NCI-H1105 treated with DMSO at 0.1 percent for 48 hours (cell line): ENCODE data around the gene HINT1.
"Not testable (repeated sequence)": the region's sequence is repeated elsewhere in the genome, so short reads cannot be mapped to it uniquely, and the experiment has no call there.

Source experiments
- DNase-seq: peaks from one replicate; lab custom pipeline; 2025; lab: John Stamatoyannopoulos, UW

The HINT1 gene

GRCh38 chr5:131170540-131171275, 5.7 kb upstream of the HINT1 start, which contains the start of gene LYRM7:
TSS of gene LYRM7 (plus strand) at chr5:131170944. CDS start at chr5:131171021, 77 bp downstream.
- peak; percentile 95 for DNase-seq

DNA sequence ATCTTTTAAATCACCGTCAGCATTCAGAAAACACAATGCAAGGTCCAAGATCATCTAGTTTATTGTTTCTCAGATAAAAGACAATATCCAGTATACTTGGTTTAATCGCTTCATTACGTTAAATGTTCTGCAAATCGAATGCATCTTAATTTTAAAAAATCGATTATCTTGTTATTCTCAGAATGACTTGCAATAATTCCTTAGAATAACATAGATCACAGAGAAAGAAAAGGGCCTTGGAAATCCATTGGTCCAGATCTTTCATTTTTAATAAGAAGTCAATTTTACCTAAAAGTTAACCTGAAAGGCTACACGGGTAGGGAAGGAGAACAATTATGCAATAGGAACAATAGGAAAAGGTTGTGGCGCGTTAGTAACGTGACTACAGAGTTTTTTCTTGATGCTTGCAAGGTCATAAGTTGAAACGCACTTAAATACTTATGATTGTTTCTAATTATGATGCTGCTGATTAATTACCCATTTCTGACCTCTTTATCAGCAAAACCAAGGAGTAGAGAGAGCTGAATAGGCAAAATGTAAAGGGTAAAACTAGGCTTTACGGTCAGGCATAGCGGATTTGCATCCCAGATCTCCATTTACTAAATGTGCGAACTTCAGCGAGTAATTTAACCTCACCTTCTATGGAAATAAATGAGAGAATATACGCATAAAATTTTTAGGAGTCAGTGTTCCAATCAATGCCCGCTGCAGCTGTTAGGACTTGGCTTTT, 4.9 kb upstream of the HINT1 start:
- DNase-seq: peak; percentile 34

DNA sequence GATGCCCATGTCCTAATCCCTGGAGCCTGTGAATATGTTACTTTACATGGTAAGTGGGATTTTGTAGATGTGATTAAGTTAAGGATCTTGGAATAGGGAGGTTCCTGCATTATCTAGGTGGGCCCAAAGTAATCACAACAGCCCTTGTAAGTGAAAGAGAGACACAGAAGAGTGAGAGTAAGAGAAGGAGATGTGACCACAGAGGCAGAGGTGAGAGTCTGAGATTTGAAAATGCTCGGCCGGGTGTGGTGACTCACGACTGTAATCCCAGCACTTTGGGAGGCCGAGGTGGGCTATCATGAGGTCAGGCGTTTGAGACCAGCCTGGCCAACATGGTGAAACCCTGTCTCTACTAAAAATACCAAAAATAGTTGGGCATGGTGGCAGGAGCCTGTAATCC, 2.6 kb upstream of the HINT1 start:
- DNase-seq: no peak

GRCh38 chr5:131164191-131165118, 601 bp downstream of the HINT1 start:
- peak; percentile 57 for DNase-seq

GRCh38 chr5:131163276-131164119, 1.6 kb downstream of the HINT1 start:
- DNase-seq: no peak

GRCh38 chr5:131160134-131160533, 4.9 kb downstream of the HINT1 start:
- no peak for DNase-seq

- no peak for DNase-seq
Measured at GRCh38 chr5:131156957-131157356, 8.1 kb downstream of the HINT1 start.

DNA sequence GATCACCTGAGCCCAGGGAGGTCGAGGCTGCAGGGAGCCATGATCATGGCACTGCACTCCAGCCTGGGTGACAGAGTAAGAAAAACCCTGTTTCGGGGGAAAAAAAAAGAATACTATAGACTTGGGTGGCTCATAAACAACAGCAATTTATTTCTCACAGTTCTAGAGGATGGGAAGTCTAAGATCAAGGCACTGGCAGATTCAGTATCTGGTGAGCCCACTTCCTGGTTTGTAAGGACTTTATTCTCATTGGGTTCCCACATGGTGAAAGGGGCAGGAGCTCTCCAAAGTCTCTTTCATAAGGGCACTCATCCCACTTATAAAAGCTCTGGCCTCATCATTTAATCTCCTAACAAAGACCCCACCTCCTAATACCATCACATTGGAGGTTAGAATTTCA, 8.7 kb downstream of the HINT1 start:
- no peak for DNase-seq

- DNase-seq: no peak
Measured at GRCh38 chr5:131151216-131151615, 13.8 kb downstream of the HINT1 start.

GRCh38 chr5:131150408-131150807, 14.6 kb downstream of the HINT1 start:
- DNase-seq: no peak

GRCh38 chr5:131148835-131149234, 16.2 kb downstream of the HINT1 start:
- no peak for DNase-seq

DNA sequence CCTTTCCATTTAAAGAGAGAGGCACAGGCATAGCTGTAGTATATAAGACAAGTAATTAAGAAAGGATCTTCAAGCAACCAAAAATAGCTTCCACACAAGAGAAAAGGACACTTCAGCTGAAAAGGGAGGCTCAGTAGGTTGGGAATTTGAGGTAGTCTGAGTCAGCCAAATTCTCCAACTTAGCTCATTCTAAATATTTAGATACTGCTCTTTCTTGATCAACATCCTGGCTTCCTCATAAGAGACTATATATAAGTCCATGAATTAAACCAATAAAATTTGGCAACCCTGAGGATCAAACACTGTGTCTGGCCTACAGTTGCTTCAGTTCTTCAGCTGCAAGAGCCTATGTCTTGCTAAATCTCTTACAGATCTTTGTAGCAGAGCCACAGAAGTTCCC, 17.8 kb downstream of the HINT1 start:
- no peak for DNase-seq

DNA sequence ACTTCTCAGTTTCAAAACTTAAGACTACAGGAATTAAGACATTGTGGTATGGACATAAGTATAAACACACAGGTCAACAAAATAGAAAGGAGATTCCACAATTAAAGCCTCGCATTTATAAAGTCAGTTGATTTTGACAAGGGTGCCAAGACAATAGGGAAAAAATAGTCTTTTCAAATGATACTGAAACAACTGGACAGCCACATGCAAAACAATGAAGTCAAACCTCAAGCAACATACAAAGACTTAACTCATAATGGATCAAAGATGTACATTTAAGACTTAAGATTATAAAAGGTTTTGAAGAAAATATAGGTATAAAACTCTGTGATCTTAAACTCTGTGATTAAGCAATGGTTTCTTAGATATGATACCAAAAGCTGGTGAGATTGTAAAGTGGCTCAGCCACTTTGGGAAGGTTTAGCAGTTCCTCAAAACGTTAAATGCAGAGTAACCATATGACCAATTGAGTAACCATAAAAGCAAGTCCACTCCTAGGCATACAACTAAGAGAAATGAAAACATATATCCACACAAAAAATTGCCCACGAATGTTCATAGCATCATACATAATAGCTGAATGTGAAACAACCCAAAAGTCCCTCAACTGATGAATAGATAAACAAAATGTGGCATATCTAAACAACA, 22.0 kb downstream of the HINT1 start:
- no peak for DNase-seq

DNA sequence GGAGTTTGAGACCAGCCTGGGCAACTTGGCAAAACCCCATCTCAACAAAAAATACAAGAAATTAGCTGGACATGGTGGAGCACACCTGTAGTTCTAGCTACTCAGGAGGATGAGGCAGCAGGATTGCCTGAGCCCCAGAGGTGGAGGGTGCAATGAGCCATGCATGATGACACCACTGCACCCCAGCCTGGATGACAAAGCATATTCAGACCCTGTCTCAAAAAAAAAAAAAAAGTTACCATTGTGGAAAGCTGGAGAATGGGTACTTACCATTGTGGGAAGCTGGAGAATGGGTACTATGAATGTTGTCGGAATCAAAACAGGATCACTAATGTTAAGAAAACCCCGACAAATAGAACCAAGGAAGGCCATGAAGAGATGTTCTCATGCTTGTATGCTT, 25.7 kb downstream of the HINT1 start:
- DNase-seq: no peak

GRCh38 chr5:131138406-131138805, 26.6 kb downstream of the HINT1 start:
- not testable (repeated sequence) for DNase-seq

DNA sequence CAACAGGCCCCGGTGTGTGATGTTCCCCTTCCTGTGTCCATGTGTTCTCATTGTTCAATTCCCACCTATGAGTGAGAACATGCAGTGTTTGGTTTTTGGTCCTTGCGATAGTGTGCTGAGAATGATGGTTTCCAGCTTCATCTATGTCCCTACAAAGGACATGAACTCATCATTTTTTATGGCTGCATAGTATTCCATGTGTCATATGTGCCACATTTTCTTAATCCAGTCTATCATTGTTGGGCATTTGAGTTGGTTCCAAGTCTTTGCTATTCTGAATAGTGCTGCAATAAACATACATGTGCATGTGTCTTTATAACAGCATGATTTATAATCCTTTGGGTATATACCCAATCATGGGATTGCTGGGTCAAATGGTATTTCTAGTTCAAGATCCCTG, 32.0 kb downstream of the HINT1 start:
- DNase-seq: not testable (repeated sequence)

DNA sequence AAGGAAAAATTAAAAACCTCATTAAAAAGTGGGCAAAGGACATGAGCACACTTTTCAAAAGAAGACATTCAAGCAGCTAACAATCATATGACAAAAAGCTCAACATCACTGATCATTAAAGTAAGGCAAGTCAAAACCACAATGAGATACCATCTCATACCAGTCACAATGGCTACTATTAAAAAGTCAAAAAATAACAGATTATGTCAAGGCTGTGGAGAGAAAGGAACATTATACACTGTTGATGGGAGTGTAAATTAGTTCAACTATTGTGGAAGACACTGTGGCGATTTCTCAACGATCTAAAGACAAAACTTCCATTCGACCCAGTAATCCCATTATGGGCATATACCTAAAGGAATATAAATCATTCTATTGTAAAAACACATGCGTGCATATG, 35.8 kb downstream of the HINT1 start:
- DNase-seq: no peak

DNA sequence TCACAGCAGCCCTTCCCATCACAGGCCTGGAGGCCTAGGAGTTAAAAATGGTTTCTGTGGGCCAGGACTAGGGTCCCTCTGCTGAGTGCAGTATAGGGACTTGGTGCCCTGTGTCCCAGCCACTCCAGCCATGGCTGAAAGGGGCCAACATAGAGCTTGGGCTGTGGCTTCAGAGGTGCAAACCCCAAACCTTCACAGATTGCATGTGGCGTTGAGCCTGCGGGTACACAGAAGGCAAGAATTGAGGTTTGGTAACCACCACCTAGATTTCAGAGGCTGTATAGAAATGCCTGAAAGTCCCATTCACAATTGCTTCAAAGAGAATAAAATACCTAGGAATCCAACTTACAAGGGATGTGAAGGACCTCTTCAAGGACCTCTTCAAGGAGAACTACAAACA, 37.8 kb downstream of the HINT1 start:
- DNase-seq: not testable (repeated sequence)

GRCh38 chr5:131114754-131115153, 50.3 kb downstream of the HINT1 start:
- no peak for DNase-seq

DNA sequence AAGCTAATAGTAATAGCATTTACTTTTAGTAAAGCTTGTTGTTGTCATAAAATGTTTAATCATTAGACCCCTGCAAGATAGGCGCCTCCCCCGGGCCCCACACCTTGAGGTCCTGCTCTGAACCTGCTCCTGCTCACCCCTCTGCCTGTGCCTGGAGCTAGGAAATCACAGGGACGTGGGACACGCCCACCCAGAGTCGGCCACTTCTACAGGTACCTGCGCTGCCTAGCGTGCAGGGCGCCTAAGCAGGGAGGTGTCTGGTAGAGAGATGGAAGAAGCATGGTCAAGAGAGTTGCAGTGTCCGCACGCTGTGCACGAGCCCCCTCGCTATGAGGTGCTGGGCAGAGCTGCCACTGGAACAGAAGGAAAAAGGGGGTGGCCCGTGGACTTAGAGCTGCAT, 52.6 kb downstream of the HINT1 start:
- DNase-seq: no peak

DNA sequence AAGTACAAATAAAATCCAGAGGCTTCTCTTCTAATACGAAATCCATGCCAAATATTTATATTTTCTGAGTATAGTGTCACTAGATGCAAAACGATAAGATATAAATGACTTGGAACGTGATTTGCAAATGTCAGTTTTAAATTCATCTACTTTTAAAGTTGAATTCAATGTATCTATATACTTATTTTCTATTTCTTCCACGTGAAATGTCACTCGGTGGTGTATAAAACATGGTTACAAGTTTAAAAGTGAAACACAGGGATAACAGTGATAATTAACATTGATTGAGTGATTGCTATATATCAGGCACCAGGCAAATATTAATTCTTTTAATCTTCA, 54.8 kb downstream of the HINT1 start:
- DNase-seq: no peak
